Measurements from ENCODE around the gene TLR10.
"Not testable (repeated sequence)": the region's sequence is repeated elsewhere in the genome, so short reads cannot be mapped to it uniquely, and the experiment has no call there.

Gene TLR10

GRCh38 chr4:38802561-38803355 is 20.0 kb upstream of the TLR10 start:
- no peak for DNase-seq

GRCh38 chr4:38800961-38801450 is 18.2 kb upstream of the TLR10 start:
- DNase-seq: no peak

GRCh38 chr4:38800366-38800765 is 17.6 kb upstream of the TLR10 start:
- no peak for DNase-seq

GRCh38 chr4:38795087-38795486 is 12.3 kb upstream of the TLR10 start:
- no peak for DNase-seq

GRCh38 chr4:38794051-38794450 is 11.3 kb upstream of the TLR10 start:
- DNase-seq: no peak

- DNase-seq: no peak
These were observed 8.2 kb upstream of the TLR10 start for GRCh38 chr4:38791010-38791409.

GRCh38 chr4:38788317-38788716 is 5.5 kb upstream of the TLR10 start:
- DNase-seq: no peak

- no peak for DNase-seq
These were observed 4.9 kb upstream of the TLR10 start for GRCh38 chr4:38787693-38788092.

- no peak for DNase-seq
These were observed 3.2 kb upstream of the TLR10 start for GRCh38 chr4:38785901-38786402.

- DNase-seq: no peak
These were observed 2.4 kb upstream of the TLR10 start for GRCh38 chr4:38785041-38785790.

GRCh38 chr4:38784141-38784540 is 1.4 kb upstream of the TLR10 start:
- no peak for DNase-seq

- no peak for DNase-seq
These were observed 295 bp upstream of the TLR10 start for GRCh38 chr4:38783109-38783460.

GRCh38 chr4:38781854-38782261 is 932 bp downstream of the TLR10 start:
- DNase-seq: no peak

- DNase-seq: no peak
These were observed 1.8 kb downstream of the TLR10 start for GRCh38 chr4:38780833-38781484.

GRCh38 chr4:38779790-38780189 is 3.0 kb downstream of the TLR10 start:
- DNase-seq: no peak

GRCh38 chr4:38777925-38778324 is 4.9 kb downstream of the TLR10 start:
- DNase-seq: not testable (repeated sequence)

GRCh38 chr4:38775326-38775725 is 7.5 kb downstream of the TLR10 start:
- no peak for DNase-seq

GRCh38 chr4:38774181-38774955 is 8.4 kb downstream of the TLR10 start:
- no peak for DNase-seq

GRCh38 chr4:38770281-38770680 is 12.5 kb downstream of the TLR10 start:
- not testable (repeated sequence) for DNase-seq

GRCh38 chr4:38769857-38770256 is 12.9 kb downstream of the TLR10 start:
- no peak for DNase-seq

- DNase-seq: no peak
These were observed 13.3 kb downstream of the TLR10 start for GRCh38 chr4:38769441-38769840.

GRCh38 chr4:38768968-38769394 is 13.8 kb downstream of the TLR10 start:
- no peak for DNase-seq

GRCh38 chr4:38766940-38767339 is 15.8 kb downstream of the TLR10 start:
- DNase-seq: not testable (repeated sequence)

Measured in NCI-H1930 (cell line).